ELF-1 (cell line): ENCODE results near the gene TAF8.
A peak's percentile ranks its signal among the peaks of the same experiment; 100 is the strongest.

ENCODE experiments used
- DNase-seq: peaks from one replicate; pipeline ENCODE4 v3.0.0-alpha.2; 2016; ENCODE audit warnings: low read depth, low spot score

TAF8 gene

DNA sequence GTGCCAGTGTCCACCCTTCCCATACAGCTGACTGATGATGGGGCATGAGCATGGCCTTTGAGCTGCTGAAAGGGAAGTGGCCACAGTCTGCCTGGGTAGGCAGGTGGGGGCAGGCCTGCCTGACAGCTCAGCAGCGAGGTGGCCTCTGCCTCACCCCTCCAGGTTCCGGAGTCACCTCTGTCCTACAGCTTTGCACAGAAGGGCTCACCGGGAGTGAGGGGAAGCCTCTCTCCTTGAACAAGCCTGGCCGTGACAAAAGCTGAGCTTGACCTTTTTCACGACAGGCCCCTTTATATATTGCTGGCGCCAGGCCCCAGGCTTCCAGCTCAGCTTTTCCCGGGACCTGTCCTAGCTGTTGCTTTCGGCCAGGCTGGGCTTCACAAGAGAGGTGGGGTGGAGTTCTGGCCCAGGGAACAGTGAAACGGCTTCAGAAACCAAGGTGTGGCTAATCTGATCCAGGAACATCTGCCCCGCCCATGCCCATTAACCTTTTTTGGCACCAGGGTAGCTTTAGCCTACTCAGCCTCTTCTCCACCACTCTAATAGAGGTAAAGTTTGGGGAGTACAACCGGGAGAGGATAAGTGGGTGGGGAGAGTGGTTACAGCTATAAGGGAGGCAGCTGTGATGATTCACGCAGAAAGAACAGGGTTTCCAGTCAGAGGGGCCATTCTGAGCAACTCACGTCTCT lies 49.2 kb downstream of the TAF8 start:
- DNase-seq, result peak; percentile 46

DNA sequence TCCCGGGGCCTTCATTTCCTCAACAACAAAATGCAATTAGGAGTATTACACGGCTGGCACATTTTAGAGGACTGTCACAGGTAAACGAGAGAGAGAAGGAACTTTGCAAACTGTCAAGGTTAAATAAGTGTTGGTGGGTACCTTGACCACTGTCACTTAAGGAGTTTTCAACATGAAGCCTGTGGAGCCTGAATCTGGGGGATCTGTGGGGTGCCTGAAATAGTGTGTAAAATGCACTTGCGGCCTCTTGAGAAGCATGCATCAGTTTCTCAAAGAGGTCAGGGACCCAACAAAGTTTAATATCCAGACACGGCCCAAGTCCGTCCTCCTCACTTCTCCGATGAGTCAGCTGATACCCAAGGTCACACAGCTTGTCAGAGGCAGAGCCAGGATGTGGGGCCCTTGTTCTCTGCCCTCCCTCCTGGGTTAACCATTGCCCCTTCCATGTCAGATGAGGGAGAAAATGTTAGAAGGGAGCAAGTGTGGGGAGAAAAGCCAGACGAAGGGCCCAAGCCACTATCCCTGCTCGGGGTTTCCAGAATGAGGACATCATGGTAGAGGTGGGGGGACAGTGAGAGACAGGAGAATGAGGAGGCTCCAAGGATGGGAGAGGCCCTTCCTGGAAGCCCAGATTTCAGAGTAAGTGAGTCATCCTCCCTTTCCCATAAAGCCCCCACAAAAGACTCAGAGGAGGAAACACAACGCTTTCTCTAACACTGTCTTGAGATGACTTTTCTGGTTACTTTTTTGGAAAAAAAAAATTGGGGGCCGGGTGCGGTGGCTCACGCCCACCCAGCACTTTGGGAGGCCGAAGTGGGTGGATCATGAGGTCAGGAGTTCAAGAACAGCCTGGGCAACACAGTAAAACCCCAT lies 49.9 kb downstream of the TAF8 start:
- no peak for DNase-seq

DNA sequence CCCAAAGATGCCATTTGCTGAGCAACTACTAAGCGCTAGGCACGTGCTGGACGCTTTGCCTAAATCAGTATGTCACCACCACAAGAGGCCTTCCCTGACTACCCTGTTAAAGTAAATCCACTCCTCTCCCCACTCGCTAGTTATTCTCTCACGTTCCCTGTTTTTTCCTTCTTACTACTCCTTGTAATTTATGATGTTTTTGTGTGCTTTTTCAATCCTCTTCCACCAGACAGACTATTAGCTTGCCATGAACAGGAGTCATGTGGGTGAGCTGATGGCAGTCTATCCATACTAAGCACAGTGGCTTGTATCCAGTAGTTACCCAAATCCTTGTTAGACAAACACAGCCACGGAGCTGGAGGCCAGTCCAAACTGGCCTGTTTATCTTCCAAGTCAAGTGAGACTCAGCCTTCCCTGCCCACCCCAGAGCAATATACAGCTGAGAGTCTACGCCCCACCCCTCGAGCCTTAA lies 50.9 kb downstream of the TAF8 start:
- DNase-seq, result no peak

DNA sequence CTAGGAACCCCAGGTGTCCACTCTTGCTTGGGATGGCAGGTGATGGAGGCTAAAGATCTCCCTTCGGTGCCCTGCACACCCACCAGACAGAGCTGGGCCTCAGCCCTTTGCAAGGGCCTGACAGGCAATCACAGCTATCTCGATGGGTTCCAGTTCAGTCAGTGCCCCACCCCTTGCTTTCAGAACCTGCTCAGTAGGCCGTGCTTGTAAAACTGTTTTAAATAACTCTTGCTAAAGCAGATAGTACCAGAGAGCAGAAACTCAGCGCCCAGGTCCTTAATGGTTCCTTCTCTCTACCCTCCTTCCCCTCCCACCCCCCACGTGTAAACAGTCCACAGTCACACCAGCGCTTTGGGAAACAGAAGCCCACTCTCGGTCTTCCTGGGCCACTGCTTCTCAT lies 52.9 kb downstream of the TAF8 start:
- no peak for DNase-seq

DNA sequence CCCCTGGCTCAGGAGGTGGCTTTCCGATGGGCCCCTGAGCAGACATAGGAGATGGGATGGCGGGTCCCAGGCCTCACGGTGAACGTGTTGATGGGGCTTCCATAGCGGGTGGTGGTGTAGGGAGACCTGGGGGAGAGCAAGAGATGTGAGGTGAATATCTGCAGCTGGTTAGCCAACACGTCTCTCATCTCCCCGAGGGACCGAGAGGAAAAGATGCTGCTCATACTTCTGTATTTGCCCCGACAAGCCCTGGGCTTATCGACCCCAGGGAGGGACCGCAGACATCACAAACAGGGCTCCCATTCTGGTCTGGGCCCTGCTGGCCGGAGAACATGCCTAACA lies 53.4 kb downstream of the TAF8 start:
- DNase-seq, result no peak

DNA sequence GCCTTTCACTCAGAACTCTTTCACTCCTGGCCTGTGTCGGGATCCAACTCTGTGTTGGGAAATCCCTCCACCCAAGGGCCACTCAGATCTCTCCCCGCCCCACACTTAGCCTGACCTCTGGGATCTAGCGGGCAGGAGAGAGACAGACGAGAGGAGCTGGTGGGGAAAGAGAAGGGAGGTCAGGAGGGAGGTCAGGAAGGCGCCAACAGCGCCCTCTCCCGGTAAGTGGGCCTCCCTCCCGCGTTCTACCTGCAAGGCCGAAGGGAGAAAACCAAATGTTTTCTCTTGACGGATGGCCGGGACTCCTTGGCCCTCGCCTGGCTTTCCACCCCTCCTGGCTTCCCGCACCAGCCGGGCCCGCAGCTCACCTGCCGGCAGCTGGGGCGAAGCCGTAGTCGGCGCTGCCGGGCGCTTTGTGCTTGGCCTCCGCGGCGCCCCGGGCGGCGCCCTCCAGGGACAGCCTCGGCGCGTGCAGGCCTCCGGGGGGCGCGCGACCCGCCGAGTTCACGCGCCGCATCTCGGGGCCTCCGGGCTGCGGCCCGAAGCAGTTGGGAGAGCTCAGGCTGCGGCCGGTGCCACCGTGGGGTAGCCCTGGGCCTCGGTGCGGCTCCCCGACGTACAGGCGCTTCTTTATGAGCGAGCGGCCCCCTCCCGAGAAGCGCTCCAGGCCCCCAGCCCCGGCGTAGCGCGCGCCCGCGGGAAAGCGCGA lies 53.9 kb downstream of the TAF8 start:
- DNase-seq, result peak; percentile 96

DNA sequence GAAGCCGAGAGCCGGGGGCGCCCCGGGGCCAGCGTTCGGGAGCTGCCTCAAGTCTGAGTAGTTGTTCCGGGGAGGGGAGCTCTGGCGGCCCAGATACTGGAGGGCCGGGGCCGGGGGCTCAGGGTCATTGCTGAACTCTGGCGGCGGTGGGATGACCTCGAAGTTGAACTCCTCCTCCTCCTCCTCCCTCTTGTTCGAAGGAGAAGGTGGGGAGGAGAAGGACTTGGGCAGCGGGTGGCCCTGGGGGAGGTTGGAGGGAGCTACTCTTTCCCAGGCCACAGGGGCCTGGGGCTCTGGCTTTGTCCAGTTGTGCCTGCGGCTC lies 54.4 kb downstream of the TAF8 start:
- no peak for DNase-seq

DNA sequence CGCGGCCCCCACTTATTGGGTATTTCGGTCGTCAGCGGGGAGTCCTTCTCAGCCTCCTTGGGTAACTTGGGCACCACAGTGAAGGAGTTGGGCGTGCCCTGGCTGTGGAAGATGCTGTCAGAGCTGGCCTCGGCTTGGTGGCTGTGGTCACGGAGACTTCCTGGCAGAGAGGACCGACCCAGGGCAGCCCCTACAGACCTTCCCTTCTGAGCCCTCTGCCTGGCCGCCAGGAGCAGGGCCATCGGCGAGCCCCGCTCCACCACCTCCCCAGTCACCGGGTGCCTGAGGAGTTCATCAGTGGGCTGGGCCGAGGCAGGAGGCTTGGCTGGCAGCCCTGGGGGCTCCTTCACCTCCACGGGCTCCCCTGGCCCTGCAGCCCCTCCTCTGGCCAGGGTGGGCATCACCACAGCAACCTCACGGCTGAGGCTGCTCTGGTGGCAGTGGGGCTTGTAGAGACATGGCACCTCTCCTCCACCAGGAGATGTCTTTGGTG lies 54.9 kb downstream of the TAF8 start:
- DNase-seq, result no peak

DNA sequence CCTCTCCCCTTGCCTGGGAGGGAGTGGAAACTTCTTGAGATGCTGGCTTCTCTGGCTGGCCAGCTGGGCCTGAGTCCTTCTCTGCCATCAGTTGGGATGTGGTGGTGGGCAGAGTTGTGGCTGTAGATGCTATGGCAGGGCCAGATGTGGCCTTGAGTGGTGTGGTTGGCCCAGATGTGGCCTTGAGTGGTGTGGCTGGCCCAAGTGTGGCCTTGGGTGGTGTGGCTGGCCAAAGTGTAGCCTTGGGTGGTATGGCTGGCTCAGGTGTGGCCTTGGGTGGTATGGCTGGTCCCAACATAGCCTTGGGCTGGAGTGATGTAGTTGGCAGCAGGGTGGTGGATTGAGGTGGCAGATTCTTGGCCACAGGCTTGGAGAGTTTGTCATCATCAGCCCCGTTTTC lies 55.4 kb downstream of the TAF8 start:
- DNase-seq, result no peak

DNA sequence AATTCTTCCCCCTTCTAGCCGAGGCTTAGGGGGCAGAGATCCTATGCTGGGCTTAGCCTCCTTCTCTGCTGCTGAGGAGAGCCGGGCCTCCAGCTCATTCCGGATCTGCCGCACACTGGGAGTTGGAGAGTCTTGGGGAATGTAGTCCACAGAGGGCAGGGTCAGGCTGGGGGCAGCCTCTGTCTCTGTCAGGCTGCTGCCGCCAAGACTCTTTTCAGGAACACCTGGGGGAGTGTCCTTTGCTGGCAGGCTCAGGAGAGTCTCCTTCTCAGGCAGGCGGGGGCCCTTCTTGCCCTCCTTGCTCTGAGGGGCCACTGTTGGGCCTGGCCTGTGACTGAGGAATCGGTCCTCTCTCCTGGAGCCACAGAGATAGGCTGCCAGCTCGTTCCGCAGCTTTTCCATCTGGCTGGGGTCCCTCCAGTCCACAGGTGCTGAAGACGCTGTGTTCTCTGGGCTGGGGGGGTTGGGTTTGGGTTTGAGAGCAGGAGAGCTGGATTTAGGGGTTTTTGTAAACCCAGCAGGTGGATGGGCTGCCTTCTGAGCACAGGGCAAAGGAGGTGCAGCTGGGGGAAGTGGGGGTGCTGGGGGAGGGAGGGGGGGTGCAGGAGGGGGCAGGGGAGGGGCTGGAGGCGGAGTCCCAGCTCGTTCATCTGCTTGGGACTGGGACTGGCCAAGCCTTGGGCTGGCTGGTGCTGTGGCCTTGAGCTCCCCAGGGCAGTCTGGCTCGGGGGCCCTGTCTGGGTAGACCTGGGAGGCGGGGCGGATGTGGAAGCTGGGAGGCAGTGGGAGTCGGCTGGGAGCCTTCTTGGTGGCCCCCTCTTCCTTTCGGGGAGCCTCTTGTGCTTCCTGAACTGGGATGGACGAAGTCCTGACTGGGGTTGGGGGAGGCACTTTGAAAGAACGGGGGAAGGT lies 56.0 kb downstream of the TAF8 start:
- peak; percentile 44 for DNase-seq

DNA sequence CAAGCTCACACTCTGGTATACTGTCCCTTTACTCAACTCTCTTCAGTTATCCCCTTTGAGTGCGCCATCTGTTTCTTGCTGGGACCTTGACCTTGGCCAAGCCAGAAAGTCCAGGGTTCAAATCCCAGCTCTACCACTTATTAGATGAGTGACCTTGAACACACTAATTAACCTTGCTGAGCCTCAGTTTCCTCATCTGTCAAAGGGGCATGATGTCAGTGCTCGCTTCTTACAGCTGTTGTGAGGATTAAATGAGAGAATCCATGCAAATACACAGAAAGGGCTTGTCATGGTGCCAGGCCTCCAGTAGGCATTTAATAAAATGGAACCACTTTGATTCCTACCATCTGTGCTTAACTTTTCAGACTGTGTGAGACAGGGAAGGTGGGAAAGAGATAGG lies 57.7 kb downstream of the TAF8 start:
- no peak for DNase-seq

DNA sequence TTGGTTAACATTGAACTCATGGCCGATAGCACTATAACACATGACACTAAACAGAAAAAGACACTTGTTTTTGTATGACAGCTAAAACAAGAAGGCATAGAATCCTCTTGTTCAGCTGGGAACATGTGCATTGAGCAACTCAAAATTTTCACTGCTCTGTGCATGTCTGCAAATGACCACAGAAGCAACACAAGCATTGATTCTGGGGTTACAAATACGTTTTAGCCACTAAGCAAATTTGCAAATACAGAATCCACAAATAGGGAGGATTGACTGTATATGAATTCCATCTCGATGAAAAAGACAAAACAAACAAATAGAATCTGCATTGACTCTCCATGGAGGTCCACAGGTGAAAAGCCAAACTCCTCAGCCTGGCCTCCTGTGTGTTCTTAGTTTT lies 60.4 kb downstream of the TAF8 start:
- DNase-seq, result no peak

DNA sequence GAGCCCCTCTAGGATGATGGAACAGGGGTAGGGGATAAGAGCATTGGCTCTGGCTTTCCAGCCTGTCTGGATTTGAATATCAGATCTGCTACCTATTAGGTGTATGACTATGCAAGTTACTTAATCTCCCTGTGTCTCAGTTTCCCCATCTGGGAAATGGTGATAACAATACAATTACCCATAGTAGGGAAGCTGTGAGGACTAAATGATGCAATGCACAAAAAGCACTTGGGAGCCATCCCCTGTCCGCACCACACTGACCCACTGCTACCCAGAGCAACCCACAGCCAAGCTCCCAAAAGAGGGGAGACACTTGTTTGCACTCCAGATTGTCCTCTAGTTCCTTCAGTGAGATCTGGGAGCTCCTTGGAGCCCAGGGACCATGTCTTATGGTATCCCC lies 62.0 kb downstream of the TAF8 start:
- DNase-seq, result no peak

DNA sequence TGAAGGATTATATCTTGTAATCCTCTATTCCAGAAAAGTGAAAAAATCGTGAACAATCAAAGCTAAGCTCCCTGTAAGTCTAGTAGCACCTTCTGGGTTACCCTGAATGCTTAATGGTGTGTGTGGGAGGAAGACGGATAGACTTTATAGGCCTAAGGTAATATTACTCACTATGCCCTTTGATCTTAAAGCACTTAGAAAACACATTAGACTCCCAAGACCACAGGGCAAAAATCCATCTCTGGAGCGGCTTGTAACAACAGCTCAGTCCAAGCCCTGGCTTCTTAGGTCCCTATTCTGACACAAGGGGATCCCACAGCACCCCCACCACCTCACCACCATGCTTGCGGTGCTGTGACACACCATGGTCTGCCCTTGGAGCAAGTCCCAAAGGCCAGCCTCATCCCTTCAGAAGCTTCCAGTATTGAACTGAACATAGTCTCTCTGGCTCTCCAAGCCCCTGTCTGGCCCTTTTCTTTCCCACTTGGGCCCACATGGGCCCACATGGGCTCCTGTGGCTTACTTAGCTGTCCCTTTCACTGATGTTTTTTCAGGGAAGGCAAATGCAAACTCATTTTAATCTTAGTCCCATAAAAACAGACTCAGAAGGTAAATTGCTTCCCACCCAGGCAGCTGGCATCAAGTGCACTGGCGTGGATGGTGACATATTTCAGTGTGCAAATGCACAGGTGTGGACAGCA lies 63.8 kb downstream of the TAF8 start:
- no peak for DNase-seq

DNA sequence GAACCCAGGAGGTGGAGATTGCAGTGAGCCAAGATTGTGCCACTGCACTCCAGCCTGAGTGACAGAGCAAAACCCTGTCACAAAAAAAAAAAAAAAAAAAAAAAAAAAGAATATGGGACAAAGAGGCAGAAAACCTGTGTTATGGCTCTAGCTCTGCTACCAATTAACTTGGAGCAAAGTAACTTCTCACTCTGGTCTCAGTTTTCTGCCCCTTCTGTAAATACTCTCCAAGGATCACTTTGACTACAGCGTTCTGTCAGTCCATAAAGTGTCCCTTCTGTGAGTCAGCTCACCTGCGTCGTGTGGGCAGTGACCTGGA lies 67.5 kb downstream of the TAF8 start:
- no peak for DNase-seq

DNA sequence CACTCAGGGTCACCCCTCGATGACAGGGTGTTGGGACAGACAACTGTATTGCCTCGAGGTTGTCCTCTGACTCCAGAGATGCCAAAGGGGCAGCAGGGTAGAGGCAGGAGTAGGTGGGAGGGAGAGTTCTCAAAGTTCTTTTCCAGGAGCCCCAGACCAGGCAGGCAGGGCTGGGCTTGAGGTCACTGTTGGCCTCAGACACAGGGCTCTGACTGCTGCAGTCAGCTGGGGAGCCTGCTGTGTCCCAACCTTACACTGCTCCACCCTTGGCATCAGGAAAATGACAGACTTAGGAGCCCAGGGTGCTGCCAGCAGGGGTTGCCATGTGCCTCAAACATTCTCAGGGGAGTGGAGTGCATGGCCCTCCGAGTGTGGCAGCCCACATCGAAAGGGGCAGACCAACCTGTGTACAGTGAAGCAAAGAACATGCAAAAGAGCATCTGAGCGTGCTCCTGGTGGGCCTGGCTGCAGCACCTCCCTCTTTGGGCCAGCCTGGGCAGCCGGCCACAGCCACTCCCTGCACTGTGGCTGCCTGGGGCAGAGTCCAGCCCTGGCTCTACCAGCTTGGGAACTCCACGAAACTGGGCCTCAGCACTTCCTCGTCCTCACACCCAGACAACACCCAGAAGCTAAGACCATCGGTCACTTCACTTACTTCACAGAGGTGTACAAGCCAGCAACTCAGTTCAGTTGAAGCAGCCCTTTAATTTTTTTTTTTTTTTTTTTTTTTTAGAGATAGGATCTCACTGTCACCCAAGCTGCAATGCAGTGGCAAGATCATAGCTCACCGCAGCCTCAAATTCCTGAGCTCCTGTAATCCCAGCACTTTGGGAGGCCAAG lies 68.1 kb downstream of the TAF8 start:
- no peak for DNase-seq

DNA sequence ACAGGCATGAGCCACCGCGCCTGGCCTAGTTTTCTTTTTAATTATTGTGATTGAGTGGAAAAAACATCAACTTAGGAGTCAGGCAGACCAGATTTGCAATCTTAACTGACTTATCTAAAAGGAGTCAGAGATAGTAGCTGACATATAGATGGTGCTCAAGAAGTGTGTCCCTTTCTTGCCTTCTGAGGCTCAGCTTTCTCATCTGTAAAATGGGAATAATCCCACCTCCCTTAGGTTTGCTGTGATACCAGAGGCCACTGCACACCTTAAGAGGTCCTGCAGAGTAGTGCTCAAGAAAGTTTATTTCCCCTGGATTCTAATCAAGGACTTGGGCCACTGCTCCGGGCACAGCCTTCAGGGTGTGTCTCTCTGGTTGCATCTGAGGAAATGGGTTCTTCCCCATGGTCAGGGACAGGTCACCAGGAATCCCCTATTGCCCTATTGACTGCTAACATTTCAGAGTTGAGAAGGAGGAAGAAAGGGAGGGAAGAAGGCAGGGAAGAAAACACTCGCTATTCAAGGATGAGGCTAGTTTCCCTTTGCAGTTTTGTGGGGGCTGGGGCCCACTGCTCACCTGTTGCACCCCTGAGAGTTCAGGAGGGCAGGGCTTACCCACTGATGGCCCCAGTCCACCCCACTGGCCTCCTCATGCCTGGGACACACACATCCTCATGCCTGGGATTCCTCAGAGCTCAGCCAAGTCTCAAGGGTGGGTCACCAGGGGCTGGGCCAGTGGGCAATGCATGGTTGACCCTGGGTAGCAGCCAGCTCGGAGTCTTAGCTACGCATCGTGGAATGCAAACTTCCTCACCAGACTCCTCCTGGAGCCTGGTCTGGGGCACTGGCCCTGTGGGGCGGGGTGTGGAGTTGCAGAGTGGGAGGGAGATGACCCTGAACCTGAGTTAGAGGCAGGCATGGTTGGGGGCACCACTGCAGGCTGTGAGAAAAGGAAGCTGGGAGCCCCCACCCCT lies 70.9 kb downstream of the TAF8 start:
- DNase-seq, result peak; percentile 21

DNA sequence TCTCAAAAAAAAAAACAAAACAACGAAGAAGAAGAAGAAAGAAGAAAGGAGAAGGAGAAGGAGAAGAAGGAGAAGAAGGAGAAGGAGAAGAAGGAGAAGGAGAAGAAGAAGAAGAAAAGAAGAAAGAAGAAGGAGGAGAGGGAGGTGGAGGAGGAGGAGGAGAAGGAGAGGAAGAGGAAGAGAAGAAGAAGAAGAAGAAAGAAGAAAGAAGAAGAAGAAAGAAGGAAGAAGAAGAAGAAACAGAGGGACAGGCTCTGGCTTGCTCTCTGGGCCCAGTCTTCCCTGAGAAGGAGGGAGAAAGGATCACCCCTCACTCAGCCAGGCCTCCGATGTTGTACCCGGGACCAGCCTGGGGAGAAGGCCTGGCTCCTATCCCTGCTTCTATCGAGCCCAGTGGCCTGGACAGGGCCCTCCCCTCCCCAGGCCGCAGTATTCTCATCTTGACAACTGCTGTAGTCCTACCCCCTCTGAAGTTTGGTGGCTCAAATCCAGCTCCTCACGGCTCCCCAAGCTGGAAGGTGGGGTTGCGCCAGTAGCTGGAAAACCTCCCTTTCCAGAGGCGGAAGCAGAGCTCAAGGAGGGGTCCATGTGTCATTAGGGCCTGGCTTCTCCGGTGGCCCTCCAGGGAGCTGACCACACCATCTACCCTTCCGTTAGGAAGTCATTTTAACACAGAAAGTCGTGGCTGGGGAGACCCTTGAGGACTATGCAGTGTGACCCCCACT lies 73.2 kb downstream of the TAF8 start:
- DNase-seq, result no peak
